ENCODE results near the gene NUP37. TPM values are rescaled to one million over a fixed set of nuclear protein-coding genes. Genes with fewer than 3 reads are reported as not detected.

Gene NUP37
- total RNA-seq, 2 experiments from 2014 or later, result 32.9 to 72.8 TPM

GRCh38 chr12:102107970-102108369, 11.9 kb downstream of the NUP37 start:
- Histone ChIP-seq H3K79me2 (ENCODE audit: insufficient read depth, low read depth, low read length) (no peaks in the 10 kb centered on the region), H2AFZ (ENCODE audit: low read length) (no peak overlapping the region), H4K20me1 (ENCODE audit: insufficient read depth, low read length) (no peaks in the 10 kb centered on the region), H3K27ac (ENCODE audit: low read depth, low read length, poor library complexity, severe bottlenecking) (no peak overlapping the region), H3K4me1 (ENCODE audit: insufficient read depth, low read length, poor library complexity, severe bottlenecking) (no peaks in the 10 kb centered on the region), H3K4me3 (ENCODE audit: low read depth, low read length, poor library complexity, severe bottlenecking) (no peak overlapping the region), H3K9me3 (ENCODE audit: low read length) (peaks cover 27% of the 10 kb centered on the region; the same call in 1 of the 2 replicates), H3K36me3 (ENCODE audit: insufficient read depth, low read length) (peaks cover 97% of the 10 kb centered on the region), H3K4me2 (ENCODE audit: low read length) (no peak overlapping the region), H3K9me2 (ENCODE audit: insufficient read depth, low read length) (no peaks in the 10 kb centered on the region)
- intact Hi-C loops (cut with micrococcal nuclease; ENCODE audit: unreplicated experiment), result no loop called here
- no peak for DNase-seq (ENCODE audit: low spot score)
- CTCF ChIA-PET (ENCODE audit: unreplicated experiment), result no interaction called here
- POLR2A ChIA-PET, result interaction anchor here (1.1 kb wide), 1 partner anchor 172 kb away, joined by 3 read pairs; no protein-coding TSS in a partner anchor
- TF ChIP-seq EZH2phosphoT487 (IDR thresholded peaks at IDR 0.05; ENCODE audit: borderline replicate concordance, low read depth, low read length), result no peak
- no peak for TF ChIP-seq CTCF (conservative IDR thresholded peaks at IDR 0.05; ENCODE audit: low read length)
- BruUV-seq (replicated peaks), result no TSS peak

DNA sequence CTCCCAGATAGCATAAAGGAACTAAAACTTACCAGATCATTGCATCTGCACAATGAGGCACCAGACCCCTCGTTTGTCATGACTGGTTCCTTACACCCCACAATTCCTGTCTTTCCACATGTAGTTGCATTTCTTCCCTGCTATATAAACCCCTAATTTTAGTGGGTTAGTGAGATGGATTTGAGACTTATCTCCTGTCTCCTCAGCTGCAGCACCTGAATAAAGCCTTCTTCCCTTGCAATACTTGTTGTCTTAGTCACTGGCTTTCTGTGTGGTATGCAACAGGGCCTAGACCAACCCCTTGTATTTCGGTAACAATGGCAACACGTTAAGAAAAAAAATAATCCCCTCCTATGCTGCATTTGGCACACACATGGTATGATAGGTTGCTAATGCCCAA, 13.0 kb downstream of the NUP37 start:
- no peak for TF ChIP-seq EZH2phosphoT487 (IDR thresholded peaks at IDR 0.05; ENCODE audit: borderline replicate concordance, low read depth, low read length)
- Histone ChIP-seq H3K9me3 (ENCODE audit: low read length) (peaks cover 27% of the 10 kb centered on the region; the same call in 1 of the 2 replicates), H3K9me2 (ENCODE audit: insufficient read depth, low read length) (no peaks in the 10 kb centered on the region), H3K27ac (ENCODE audit: low read depth, low read length, poor library complexity, severe bottlenecking) (no peak overlapping the region), H3K4me1 (ENCODE audit: insufficient read depth, low read length, poor library complexity, severe bottlenecking) (no peaks in the 10 kb centered on the region), H3K36me3 (ENCODE audit: insufficient read depth, low read length) (peaks cover 95% of the 10 kb centered on the region), H4K20me1 (ENCODE audit: insufficient read depth, low read length) (no peaks in the 10 kb centered on the region), H3K4me2 (ENCODE audit: low read length) (no peak overlapping the region), H2AFZ (ENCODE audit: low read length) (no peak overlapping the region), H3K4me3 (ENCODE audit: low read depth, low read length, poor library complexity, severe bottlenecking) (no peak overlapping the region), H3K79me2 (ENCODE audit: insufficient read depth, low read depth, low read length) (no peaks in the 10 kb centered on the region)
- POLR2A ChIA-PET, result interaction anchor here (0.9 kb wide), 1 partner anchor 15 kb away, joined by 6 read pairs; no protein-coding TSS in a partner anchor
- CTCF ChIA-PET (ENCODE audit: unreplicated experiment), result no interaction called here
- BruUV-seq (replicated peaks), result no TSS peak
- DNase-seq (ENCODE audit: low spot score), result no peak
- intact Hi-C loops (cut with micrococcal nuclease; ENCODE audit: unreplicated experiment), result no loop called here

- H3K36me3 ChIP-seq (ENCODE audit: insufficient read depth, low read length), result peaks cover 70% of the 10 kb centered on the region
- H2AFZ ChIP-seq (ENCODE audit: low read length), result no peak overlapping the region
- no peak overlapping the region for H3K4me2 ChIP-seq (ENCODE audit: low read length)
- no peaks in the 10 kb centered on the region for H3K4me1 ChIP-seq (ENCODE audit: insufficient read depth, low read length, poor library complexity, severe bottlenecking)
- no peak overlapping the region for H3K4me3 ChIP-seq (ENCODE audit: low read depth, low read length, poor library complexity, severe bottlenecking)
- TF ChIP-seq EZH2phosphoT487 (IDR thresholded peaks at IDR 0.05; ENCODE audit: borderline replicate concordance, low read depth, low read length), result no peak
- TF ChIP-seq CTCF (conservative IDR thresholded peaks at IDR 0.05; ENCODE audit: low read length), result no peak
- BruUV-seq (replicated peaks), result no TSS peak
- no peaks in the 10 kb centered on the region for H3K9me2 ChIP-seq (ENCODE audit: insufficient read depth, low read length)
- H3K27ac ChIP-seq (ENCODE audit: low read depth, low read length, poor library complexity, severe bottlenecking), result no peak overlapping the region
- H4K20me1 ChIP-seq (ENCODE audit: insufficient read depth, low read length), result no peaks in the 10 kb centered on the region
- intact Hi-C loops (cut with micrococcal nuclease; ENCODE audit: unreplicated experiment), result loop anchor here (5.0 to 10.0 kb wide), 2 partner anchors 198 to 670 kb away; no protein-coding TSS in a partner anchor
- H3K79me2 ChIP-seq (ENCODE audit: insufficient read depth, low read depth, low read length), result no peaks in the 10 kb centered on the region
- DNase-seq (ENCODE audit: low spot score), result no peak
- ChIA-PET CTCF (ENCODE audit: unreplicated experiment) (no interaction called here), POLR2A (interaction anchor here (1.0 kb wide), 1 partner anchor 670 kb away, joined by 3 read pairs; no protein-coding TSS in a partner anchor)
- no peaks in the 10 kb centered on the region for H3K9me3 ChIP-seq (ENCODE audit: low read length)
Measured at GRCh38 chr12:102096855-102097254, 23.1 kb downstream of the NUP37 start.
